MM.1S (cell line): ENCODE data around the gene CSRP2.

ENCODE experiments used
- DNase-seq: peaks from one replicate; pipeline ENCODE4 v3.0.0-alpha.2; 2015
- H2AFZ ChIP-seq: fragments of 300-600 bp; sonication (generic); 2 replicates; pipeline ENCODE4 v1.6.0; 2016; ENCODE audit warnings: antibody characterized with exemption, low read length
- H3F3A ChIP-seq: fragments of 300-600 bp; sonication (generic); 2 replicates; pipeline ENCODE4 v1.6.1; 2016; ENCODE audit warnings: mild to moderate bottlenecking, antibody characterized with exemption, low read length, moderate library complexity, mixed read lengths; ENCODE audit not compliant: insufficient read depth
- H3K27ac ChIP-seq: fragments of 300-600 bp; sonication (generic); 2 replicates; pipeline ENCODE4 v1.5.1; 2016; ENCODE audit warnings: mild to moderate bottlenecking, low read length
- H3K27me3 ChIP-seq: fragments of 300-600 bp; sonication (generic); replicated peaks from 2 replicates; pipeline ENCODE4 v1.6.0; 2016; ENCODE audit warnings: low read length; ENCODE audit not compliant: insufficient read depth
- H3K36me3 ChIP-seq: fragments of 300-600 bp; sonication (generic); replicated peaks from 2 replicates; pipeline ENCODE4 v1.6.1; 2016; ENCODE audit warnings: mild to moderate bottlenecking, low read length, mixed read lengths; ENCODE audit not compliant: insufficient read depth
- H3K4me1 ChIP-seq: fragments of 300-600 bp; sonication (generic); 2 replicates; pipeline ENCODE4 v1.6.1; 2016; ENCODE audit warnings: low read length, mixed read lengths
- H3K4me2 ChIP-seq: fragments of 300-600 bp; sonication (generic); 2 replicates; pipeline ENCODE4 v1.6.0; 2016; ENCODE audit warnings: low read depth, low read length
- H3K4me3 ChIP-seq: fragments of 300-600 bp; sonication (generic); 2 replicates; pipeline ENCODE4 v1.5.1; 2016; ENCODE audit warnings: low read length, mixed read lengths
- H3K79me2 ChIP-seq: fragments of 300-600 bp; sonication (generic); 2 replicates; pipeline ENCODE4 v1.6.1; 2016; ENCODE audit warnings: mixed run types, low read length, mixed read lengths
- H3K9ac ChIP-seq: fragments of 300-600 bp; sonication (generic); 2 replicates; pipeline ENCODE4 v1.6.1; 2016; ENCODE audit warnings: low read length, mixed read lengths
- H3K9me2 ChIP-seq: fragments of 300-600 bp; sonication (generic); replicated peaks from 2 replicates; pipeline ENCODE4 v1.6.1; 2016; ENCODE audit warnings: mild to moderate bottlenecking, low read length, mixed read lengths; ENCODE audit not compliant: insufficient read depth
- H3K9me3 ChIP-seq: fragments of 300-600 bp; sonication (generic); replicated peaks from 2 replicates; pipeline ENCODE4 v1.6.1; 2016; ENCODE audit warnings: mild to moderate bottlenecking, low read length, mixed read lengths; ENCODE audit not compliant: insufficient read depth
- H4K20me1 ChIP-seq: fragments of 300-600 bp; sonication (generic); 2 replicates; pipeline ENCODE4 v1.6.1; 2016; ENCODE audit warnings: mild to moderate bottlenecking, low read length, moderate library complexity, mixed read lengths; ENCODE audit not compliant: insufficient read depth
- EZH2 ChIP-seq: fragments of 300-600 bp; sonication (generic); optimal IDR thresholded peaks from 2 replicates; pipeline ENCODE3; 2017; ENCODE audit warnings: low read depth, mild to moderate bottlenecking, antibody characterized with exemption, low read length, mixed read lengths
- EZH2phosphoT487 ChIP-seq: fragments of 300-600 bp; sonication (generic); IDR thresholded peaks from 2 replicates; pipeline ENCODE4 v1.6.1; 2018; ENCODE audit warnings: antibody characterized with exemption, low read length
- TF ChIP-seq, protein P1 (sequence below): fragments of 300-600 bp; sonication (generic); IDR thresholded peaks from 2 replicates; pipeline ENCODE4 v1.5.1; 2016; ENCODE audit warnings: antibody characterized with exemption, low read length, mixed read lengths

Gene CSRP2

DNA sequence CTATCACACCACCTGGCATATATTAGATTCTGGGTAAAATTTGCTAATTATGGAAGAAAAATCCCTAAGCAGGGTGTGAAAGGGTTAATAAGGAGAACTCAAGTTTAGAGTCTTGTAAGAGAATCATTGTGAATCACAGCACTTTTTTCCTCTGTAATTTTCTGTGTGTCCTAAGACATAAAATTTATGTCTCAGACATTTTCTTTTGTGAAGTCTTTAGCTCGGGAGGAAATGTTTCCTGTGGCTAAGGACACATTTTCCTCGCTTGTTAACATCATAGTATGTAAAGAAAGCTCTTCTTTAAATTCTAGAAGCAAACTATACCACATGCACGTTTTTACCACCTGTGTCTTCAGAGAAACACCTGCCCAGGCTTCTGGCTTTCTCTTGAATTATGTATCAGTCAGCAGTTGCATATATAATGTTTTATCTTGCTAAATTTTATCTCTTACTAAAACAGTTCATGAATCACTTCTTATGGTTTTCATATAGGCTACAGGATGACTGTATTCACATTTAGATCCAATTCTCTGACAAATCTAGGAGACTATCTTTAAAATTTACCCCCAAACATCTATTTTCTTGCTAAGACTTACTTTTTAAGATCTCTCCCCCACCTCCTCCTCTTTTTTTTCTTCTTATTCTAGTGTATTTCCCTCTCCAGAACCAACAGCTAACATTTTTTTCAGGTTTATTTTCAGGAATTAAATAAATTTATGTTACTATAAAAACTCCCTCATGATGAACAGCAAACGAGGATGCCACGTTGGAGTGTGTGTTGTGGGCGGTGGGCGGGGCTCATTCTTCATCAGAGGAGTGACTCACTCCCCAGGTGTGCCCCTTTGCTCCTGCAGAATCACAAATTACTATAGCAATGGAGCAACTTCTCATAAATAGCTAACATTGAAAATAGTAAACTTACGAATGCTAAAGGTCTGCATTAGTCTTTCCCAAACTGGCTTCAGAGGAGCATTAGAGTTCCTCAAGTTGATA is 11.6 kb upstream of the CSRP2 start:
- DNase-seq = no peak
- Histone ChIP-seq H3K4me3 (no peak overlapping the region), H3K27ac (no peak overlapping the region), H2AFZ (no peak overlapping the region), H4K20me1 (no peaks in the 10 kb centered on the region), H3K4me2 (no peak overlapping the region), H3K36me3 (no peaks in the 10 kb centered on the region), H3K9me2 (no peaks in the 10 kb centered on the region), H3K9ac (no peak overlapping the region), H3K27me3 (no peaks in the 10 kb centered on the region), H3F3A (no peaks in the 10 kb centered on the region), H3K4me1 (no peaks in the 10 kb centered on the region), H3K79me2 (no peaks in the 10 kb centered on the region), H3K9me3 (no peaks in the 10 kb centered on the region)
- TF ChIP-seq EZH2phosphoT487 (no peak), EZH2 (no peak)
- TF ChIP-seq, protein P1, sequence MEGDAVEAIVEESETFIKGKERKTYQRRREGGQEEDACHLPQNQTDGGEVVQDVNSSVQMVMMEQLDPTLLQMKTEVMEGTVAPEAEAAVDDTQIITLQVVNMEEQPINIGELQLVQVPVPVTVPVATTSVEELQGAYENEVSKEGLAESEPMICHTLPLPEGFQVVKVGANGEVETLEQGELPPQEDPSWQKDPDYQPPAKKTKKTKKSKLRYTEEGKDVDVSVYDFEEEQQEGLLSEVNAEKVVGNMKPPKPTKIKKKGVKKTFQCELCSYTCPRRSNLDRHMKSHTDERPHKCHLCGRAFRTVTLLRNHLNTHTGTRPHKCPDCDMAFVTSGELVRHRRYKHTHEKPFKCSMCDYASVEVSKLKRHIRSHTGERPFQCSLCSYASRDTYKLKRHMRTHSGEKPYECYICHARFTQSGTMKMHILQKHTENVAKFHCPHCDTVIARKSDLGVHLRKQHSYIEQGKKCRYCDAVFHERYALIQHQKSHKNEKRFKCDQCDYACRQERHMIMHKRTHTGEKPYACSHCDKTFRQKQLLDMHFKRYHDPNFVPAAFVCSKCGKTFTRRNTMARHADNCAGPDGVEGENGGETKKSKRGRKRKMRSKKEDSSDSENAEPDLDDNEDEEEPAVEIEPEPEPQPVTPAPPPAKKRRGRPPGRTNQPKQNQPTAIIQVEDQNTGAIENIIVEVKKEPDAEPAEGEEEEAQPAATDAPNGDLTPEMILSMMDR = no peak

DNA sequence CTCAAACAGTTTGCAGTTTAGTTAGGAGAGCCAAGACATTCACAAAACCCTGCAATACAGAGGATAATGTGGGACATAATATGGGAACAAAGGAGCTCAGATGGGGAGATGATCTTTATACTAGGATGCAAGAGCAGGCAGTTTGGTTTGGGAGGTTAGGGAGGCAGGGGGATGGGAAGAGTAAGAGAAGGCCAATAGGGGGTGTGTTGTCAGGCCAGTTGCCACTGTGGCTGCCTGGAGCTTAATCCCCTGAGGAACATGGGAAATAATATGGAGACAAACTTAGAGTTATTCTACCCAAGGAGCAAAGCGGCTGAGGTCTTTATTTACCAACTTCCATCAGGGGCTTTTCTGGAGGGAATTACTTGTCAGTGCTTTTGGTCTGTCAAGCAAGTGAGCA is 10.0 kb upstream of the CSRP2 start:
- Histone ChIP-seq H2AFZ (no peak overlapping the region), H3K27ac (no peak overlapping the region), H3K9ac (no peak overlapping the region), H3F3A (no peaks in the 10 kb centered on the region), H3K4me2 (no peak overlapping the region), H3K9me3 (no peaks in the 10 kb centered on the region), H3K4me3 (no peak overlapping the region), H3K4me1 (no peaks in the 10 kb centered on the region), H3K36me3 (no peaks in the 10 kb centered on the region), H3K79me2 (no peaks in the 10 kb centered on the region), H3K9me2 (no peaks in the 10 kb centered on the region), H4K20me1 (no peaks in the 10 kb centered on the region), H3K27me3 (no peaks in the 10 kb centered on the region)
- DNase-seq = no peak
- TF ChIP-seq EZH2 (no peak), EZH2phosphoT487 (no peak)
- TF ChIP-seq, protein P1 = no peak

DNA sequence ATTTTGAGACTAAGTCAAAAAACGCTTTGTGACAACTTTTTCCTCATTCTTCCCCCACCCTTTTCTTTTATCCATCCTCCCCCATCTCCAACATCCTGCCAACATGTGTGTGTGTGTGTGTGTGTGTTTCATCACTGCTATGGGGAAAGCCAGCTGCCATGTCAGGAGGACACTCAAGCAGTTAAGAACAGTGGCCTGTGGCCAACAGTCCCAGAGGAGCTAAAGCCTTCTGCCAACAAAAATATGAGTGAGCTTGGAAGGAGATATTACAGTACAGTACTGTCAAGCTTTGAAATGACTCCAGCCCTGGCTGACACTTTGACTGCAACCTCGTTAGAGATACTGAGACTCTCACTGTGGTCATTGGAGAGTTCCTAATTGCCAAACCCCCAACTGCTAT is 5.0 kb upstream of the CSRP2 start:
- Histone ChIP-seq H3K9me3 (no peaks in the 10 kb centered on the region), H3K9ac (no peak overlapping the region), H2AFZ (no peak overlapping the region), H3K4me2 (no peak overlapping the region), H3K4me1 (no peaks in the 10 kb centered on the region), H3K4me3 (no peak overlapping the region), H3K9me2 (no peaks in the 10 kb centered on the region), H3F3A (0 out of 2 replicates have a peak, but pooled peaks cover 2% of the 10 kb centered on the region), H3K27me3 (no peaks in the 10 kb centered on the region), H4K20me1 (no peaks in the 10 kb centered on the region), H3K27ac (no peak overlapping the region), H3K79me2 (no peaks in the 10 kb centered on the region), H3K36me3 (no peaks in the 10 kb centered on the region)
- no peak for DNase-seq
- TF ChIP-seq, protein P1 = no peak
- TF ChIP-seq EZH2phosphoT487 (no peak), EZH2 (no peak)
